ENCODE measurements around the gene ABHD3. TPM values are rescaled to one million over a fixed set of nuclear protein-coding genes. Genes with fewer than 3 reads are reported as not detected.
"Not testable (repeated sequence)": the region's sequence is repeated elsewhere in the genome, so short reads cannot be mapped to it uniquely, and the experiment has no call there.

Gene ABHD3
- total RNA-seq, 4 donors from 2014 or later, result 5.1 to 8.3 (median 7.0) TPM

GRCh38 chr18:21740538-21741311 lies 36.2 kb upstream of the ABHD3 start, which contains the start of gene MIB1:
Gene MIB1 (plus strand): TSS chr18:21740792. CDS start chr18:21741584, 792 bp downstream.
- Histone ChIP-seq H3K4me1 (peaks cover 12 to 44% (median 30%) of the 10 kb centered on the region in 4 donors), H3K27ac (replicated peaks in 1 of 4) (peak within 1 kb of the TSS; percentile 96 to 99 (median 98)), H3K9me3 (no peaks in the 10 kb centered on the region), H3K27me3 (no peaks in the 10 kb centered on the region), H3K4me3 (peak within 1 kb of the TSS; percentile 72 to 100 (median 98)), H3K36me3 (no peaks in the 10 kb centered on the region)
- 0% methylated on average over 41 of the region's 76 CpGs for WGBS
- TF ChIP-seq EP300 (IDR thresholded peaks at IDR 0.05) (no peak), POLR2A (IDR thresholded peaks at IDR 0.05; ENCODE audit: low read depth) (peak; percentile 35), POLR2AphosphoS5 (IDR thresholded peaks at IDR 0.05) (peak; percentile 91 to 92)
- intact Hi-C loops (cut with DNase I), result loop anchor here (2.0 to 10.0 kb wide), 3 partner anchors 36 to 138 kb away; partner anchors contain the start of genes ABHD3 and ESCO1
- DNase-seq (ENCODE audit: extremely low spot score), result peak; percentile 100

- Histone ChIP-seq H3K4me1 (peaks cover 12 to 48% (median 34%) of the 10 kb centered on the region in 4 donors), H3K27me3 (no peaks in the 10 kb centered on the region), H3K4me3 (peak overlapping the region; percentile 72 to 100 (median 98)), H3K9me3 (no peaks in the 10 kb centered on the region), H3K27ac (replicated peaks in 1 of 4) (peak overlapping the region; percentile 96 to 99 (median 98)), H3K36me3 (no peaks in the 10 kb centered on the region)
- TF ChIP-seq EP300 (IDR thresholded peaks at IDR 0.05) (no peak), POLR2AphosphoS5 (IDR thresholded peaks at IDR 0.05) (no peak), POLR2A (IDR thresholded peaks at IDR 0.05; ENCODE audit: low read depth) (no peak)
- TF ChIP-seq, protein P1, sequence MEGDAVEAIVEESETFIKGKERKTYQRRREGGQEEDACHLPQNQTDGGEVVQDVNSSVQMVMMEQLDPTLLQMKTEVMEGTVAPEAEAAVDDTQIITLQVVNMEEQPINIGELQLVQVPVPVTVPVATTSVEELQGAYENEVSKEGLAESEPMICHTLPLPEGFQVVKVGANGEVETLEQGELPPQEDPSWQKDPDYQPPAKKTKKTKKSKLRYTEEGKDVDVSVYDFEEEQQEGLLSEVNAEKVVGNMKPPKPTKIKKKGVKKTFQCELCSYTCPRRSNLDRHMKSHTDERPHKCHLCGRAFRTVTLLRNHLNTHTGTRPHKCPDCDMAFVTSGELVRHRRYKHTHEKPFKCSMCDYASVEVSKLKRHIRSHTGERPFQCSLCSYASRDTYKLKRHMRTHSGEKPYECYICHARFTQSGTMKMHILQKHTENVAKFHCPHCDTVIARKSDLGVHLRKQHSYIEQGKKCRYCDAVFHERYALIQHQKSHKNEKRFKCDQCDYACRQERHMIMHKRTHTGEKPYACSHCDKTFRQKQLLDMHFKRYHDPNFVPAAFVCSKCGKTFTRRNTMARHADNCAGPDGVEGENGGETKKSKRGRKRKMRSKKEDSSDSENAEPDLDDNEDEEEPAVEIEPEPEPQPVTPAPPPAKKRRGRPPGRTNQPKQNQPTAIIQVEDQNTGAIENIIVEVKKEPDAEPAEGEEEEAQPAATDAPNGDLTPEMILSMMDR (IDR thresholded peaks at IDR 0.05), result no peak
- 51% methylated on average over 21 of the region's 21 CpGs for WGBS
- intact Hi-C loops (cut with DNase I), result loop anchor here (2.0 to 10.0 kb wide), 3 partner anchors 35 to 138 kb away; partner anchors contain the start of genes ABHD3 and ESCO1
- no peak for DNase-seq (ENCODE audit: extremely low spot score)
These were observed 35.3 kb upstream of the ABHD3 start for GRCh38 chr18:21739604-21740537.

DNA sequence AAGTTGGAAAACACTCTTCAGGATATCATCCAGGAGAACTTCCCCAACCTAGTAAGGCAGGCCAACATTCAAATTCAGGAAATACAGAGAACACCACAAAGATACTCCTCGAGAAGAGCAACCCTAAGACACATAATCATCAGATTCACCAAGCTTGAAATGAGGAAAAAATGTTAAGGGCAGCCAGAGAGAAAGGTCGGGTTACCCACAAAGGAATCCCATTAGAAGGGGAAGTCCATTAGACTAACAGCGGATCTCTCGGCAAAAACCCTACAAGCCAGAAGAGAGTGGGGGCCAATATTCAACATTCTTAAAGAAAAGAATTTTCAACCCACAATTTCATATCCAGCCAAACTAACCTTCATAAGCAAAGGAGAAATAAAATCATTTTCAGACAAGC lies 32.4 kb upstream of the ABHD3 start:
- H3K4me3 ChIP-seq; intact Hi-C loops (cut with DNase I); H3K27ac ChIP-seq (replicated peaks in 1 of 4); DNase-seq (ENCODE audit: extremely low spot score); H3K36me3 ChIP-seq; H3K9me3 ChIP-seq; H3K27me3 ChIP-seq: not testable (repeated sequence)
- 97% methylated on average over 4 of the region's 4 CpGs for WGBS
- H3K4me1 ChIP-seq, result peaks cover 11 to 21% (median 18%) of the 10 kb centered on the region in 4 donors

- intact Hi-C loops (cut with DNase I), result no loop called here
- Histone ChIP-seq H3K9me3 (no peaks in the 10 kb centered on the region), H3K4me1 (peaks cover 7 to 17% (median 15%) of the 10 kb centered on the region in 4 donors), H3K27me3 (no peaks in the 10 kb centered on the region), H3K27ac (replicated peaks in 1 of 4) (no peak overlapping the region), H3K36me3 (no peaks in the 10 kb centered on the region), H3K4me3 (no peak overlapping the region)
- TF ChIP-seq POLR2A (IDR thresholded peaks at IDR 0.05; ENCODE audit: low read depth) (no peak), EP300 (IDR thresholded peaks at IDR 0.05) (no peak), POLR2AphosphoS5 (IDR thresholded peaks at IDR 0.05) (no peak)
- TF ChIP-seq, protein P1 (IDR thresholded peaks at IDR 0.05), result no peak
- WGBS, result 41% methylated on average over 6 of the region's 12 CpGs
- no peak for DNase-seq (ENCODE audit: extremely low spot score)
These were observed 31.0 kb upstream of the ABHD3 start for GRCh38 chr18:21735452-21736015.

- no peaks in the 10 kb centered on the region for H3K9me3 ChIP-seq
- H3K27me3 ChIP-seq, result no peaks in the 10 kb centered on the region
- no peak for TF ChIP-seq POLR2AphosphoS5 (IDR thresholded peaks at IDR 0.05)
- TF ChIP-seq, protein P1 (IDR thresholded peaks at IDR 0.05), result no peak
- TF ChIP-seq POLR2A (IDR thresholded peaks at IDR 0.05; ENCODE audit: low read depth), result no peak
- no peak for TF ChIP-seq EP300 (IDR thresholded peaks at IDR 0.05)
- no peak overlapping the region for H3K27ac ChIP-seq (replicated peaks in 1 of 4)
- no peak for DNase-seq (ENCODE audit: extremely low spot score)
- no peaks in the 10 kb centered on the region for H3K36me3 ChIP-seq
- peaks cover 0 to 7% (median 7%) of the 10 kb centered on the region in 4 donors for H3K4me1 ChIP-seq
- WGBS, result 84% methylated on average over 5 of the region's 5 CpGs
- no peak overlapping the region for H3K4me3 ChIP-seq
- intact Hi-C loops (cut with DNase I), result no loop called here
These were observed 28.4 kb upstream of the ABHD3 start for GRCh38 chr18:21733011-21733410.

Data from esophagus muscularis mucosa (tissue), 4 donors.